ENCODE results near the gene GRM5.

GRM5 gene

GRCh38 chr11:88692306-88693086 lies 373.3 kb downstream of the GRM5 start:
- DNase-seq, result no peak

- DNase-seq, result no peak
These were observed 376.1 kb downstream of the GRM5 start for GRCh38 chr11:88689548-88690240.

GRCh38 chr11:88683024-88683423 lies 382.8 kb downstream of the GRM5 start:
- DNase-seq, result no peak

GRCh38 chr11:88680806-88681205 lies 385.0 kb downstream of the GRM5 start:
- DNase-seq, result no peak

GRCh38 chr11:88666364-88666763 lies 399.4 kb downstream of the GRM5 start:
- DNase-seq, result no peak

- no peak for DNase-seq
These were observed 408.6 kb downstream of the GRM5 start for GRCh38 chr11:88657076-88657738.

- DNase-seq, result no peak
These were observed 409.5 kb downstream of the GRM5 start for GRCh38 chr11:88656283-88656682.

- no peak for DNase-seq
These were observed 410.1 kb downstream of the GRM5 start for GRCh38 chr11:88655656-88656055.

GRCh38 chr11:88655196-88655595 lies 410.6 kb downstream of the GRM5 start:
- DNase-seq, result no peak

- DNase-seq, result no peak
These were observed 414.2 kb downstream of the GRM5 start for GRCh38 chr11:88651556-88651955.

GRCh38 chr11:88644724-88645123 lies 421.1 kb downstream of the GRM5 start:
- no peak for DNase-seq

GRCh38 chr11:88632163-88632562 lies 433.6 kb downstream of the GRM5 start:
- DNase-seq, result no peak

GRCh38 chr11:88631497-88631896 lies 434.3 kb downstream of the GRM5 start:
- DNase-seq, result no peak

GRCh38 chr11:88629496-88629895 lies 436.3 kb downstream of the GRM5 start:
- no peak for DNase-seq

- DNase-seq, result no peak
These were observed 439.6 kb downstream of the GRM5 start for GRCh38 chr11:88626216-88626615.

- DNase-seq, result no peak
These were observed 442.3 kb downstream of the GRM5 start for GRCh38 chr11:88623531-88623930.

GRCh38 chr11:88620568-88621130 lies 445.1 kb downstream of the GRM5 start:
- DNase-seq, result no peak

- no peak for DNase-seq
These were observed 446.0 kb downstream of the GRM5 start for GRCh38 chr11:88619656-88620385.

GRCh38 chr11:88619071-88619425 lies 446.7 kb downstream of the GRM5 start:
- no peak for DNase-seq

- no peak for DNase-seq
These were observed 447.3 kb downstream of the GRM5 start for GRCh38 chr11:88618327-88619070.

- no peak for DNase-seq
These were observed 448.6 kb downstream of the GRM5 start for GRCh38 chr11:88617226-88617625.

GRCh38 chr11:88604260-88604659 lies 461.5 kb downstream of the GRM5 start:
- DNase-seq, result no peak

Measured in stimulated activated CD8-positive, alpha-beta memory T cell treated with anti-CD3 and anti-CD28 coated beads, Interleukin-4, amount 100 ng/mL, for 48 hours (primary cell).